Epithelial cell of esophagus (primary cell): ENCODE measurements around the gene DNPH1.

Experiments
- DNase-seq: peaks from one replicate; pipeline ENCODE4 v3.0.0; 2010; ENCODE audit warnings: low read depth
- H3K4me3 ChIP-seq: 2 replicates; pipeline ENCODE4 v1.5.1; 2011; ENCODE audit warnings: mild to moderate bottlenecking, low read length, control low read depth
- TF ChIP-seq, protein P1 (sequence below): IDR thresholded peaks from 2 replicates; pipeline ENCODE4 v1.5.1; 2011; ENCODE audit warnings: low read depth, mild to moderate bottlenecking, low read length, control low read depth, inconsistent platforms; ENCODE audit not compliant: insufficient read depth; ENCODE audit errors: missing control alignments

DNPH1 gene

DNA sequence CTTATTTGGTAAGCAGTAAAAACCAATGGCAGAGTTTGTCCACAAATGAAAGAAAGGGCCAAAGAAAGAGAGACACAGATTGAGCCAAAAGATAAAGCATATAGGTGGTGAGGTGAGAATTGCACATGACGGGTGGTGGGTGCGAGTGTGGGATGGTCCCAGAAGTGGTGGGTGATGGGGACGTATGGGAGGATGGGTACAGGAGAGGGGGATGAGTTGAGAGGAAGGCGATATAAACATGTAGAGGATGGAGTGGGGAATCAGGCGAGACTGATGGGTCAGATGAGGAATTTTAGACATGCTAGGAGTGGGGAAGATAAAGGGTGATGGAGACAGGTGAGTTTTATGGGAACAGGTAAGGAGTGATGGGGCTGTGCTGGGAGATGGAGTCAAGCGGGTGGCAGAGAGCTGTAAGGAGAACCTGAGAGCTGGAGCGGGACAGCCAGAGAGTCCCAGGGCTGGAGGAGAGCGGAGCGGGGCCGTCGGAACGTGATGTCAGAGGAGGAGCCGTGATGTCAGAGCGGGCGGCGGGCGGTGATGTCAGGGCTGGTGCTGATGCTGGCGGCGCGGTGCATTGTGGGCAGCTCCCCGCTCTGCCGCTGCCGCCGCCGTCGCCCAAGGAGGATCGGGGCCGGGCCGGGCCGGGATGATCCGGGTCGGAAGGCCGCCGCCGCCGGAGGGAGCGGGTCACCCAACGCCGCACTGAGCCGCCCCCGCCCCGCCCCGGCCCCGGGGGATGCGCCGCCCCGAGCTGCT lies 13.8 kb upstream of the DNPH1 start, which contains the start of gene TTBK1:
TSS of gene TTBK1 (plus strand) at position 574 of the 756 bp plus-strand sequence. CDS start 3,180 bp downstream, outside the sequence.
- H3K4me3 ChIP-seq = no peak within 1 kb of the TSS
- TF ChIP-seq, protein P1, sequence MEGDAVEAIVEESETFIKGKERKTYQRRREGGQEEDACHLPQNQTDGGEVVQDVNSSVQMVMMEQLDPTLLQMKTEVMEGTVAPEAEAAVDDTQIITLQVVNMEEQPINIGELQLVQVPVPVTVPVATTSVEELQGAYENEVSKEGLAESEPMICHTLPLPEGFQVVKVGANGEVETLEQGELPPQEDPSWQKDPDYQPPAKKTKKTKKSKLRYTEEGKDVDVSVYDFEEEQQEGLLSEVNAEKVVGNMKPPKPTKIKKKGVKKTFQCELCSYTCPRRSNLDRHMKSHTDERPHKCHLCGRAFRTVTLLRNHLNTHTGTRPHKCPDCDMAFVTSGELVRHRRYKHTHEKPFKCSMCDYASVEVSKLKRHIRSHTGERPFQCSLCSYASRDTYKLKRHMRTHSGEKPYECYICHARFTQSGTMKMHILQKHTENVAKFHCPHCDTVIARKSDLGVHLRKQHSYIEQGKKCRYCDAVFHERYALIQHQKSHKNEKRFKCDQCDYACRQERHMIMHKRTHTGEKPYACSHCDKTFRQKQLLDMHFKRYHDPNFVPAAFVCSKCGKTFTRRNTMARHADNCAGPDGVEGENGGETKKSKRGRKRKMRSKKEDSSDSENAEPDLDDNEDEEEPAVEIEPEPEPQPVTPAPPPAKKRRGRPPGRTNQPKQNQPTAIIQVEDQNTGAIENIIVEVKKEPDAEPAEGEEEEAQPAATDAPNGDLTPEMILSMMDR = no peak
- DNase-seq = no peak

DNA sequence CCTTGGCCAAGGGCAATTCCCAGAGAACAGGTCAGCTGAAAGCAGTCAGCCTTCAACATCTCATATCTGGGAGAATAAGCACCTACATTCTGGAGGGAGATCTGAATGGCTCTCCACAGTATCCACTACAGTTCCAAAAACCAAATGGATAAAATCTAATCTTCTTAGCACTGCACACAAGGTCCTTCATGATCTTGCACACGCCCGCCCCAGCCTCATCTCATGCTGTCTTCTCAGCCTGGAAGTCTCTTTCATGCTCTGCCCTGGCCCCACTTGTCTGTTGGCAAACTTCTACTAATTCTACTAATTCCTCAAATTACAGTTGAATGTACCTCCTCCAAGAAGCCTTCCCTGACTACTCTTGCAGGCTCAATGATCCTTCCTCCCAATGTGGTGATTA lies 12.2 kb upstream of the DNPH1 start:
- DNase-seq = no peak
- H3K4me3 ChIP-seq = no peak overlapping the region
- TF ChIP-seq, protein P1 = no peak

DNA sequence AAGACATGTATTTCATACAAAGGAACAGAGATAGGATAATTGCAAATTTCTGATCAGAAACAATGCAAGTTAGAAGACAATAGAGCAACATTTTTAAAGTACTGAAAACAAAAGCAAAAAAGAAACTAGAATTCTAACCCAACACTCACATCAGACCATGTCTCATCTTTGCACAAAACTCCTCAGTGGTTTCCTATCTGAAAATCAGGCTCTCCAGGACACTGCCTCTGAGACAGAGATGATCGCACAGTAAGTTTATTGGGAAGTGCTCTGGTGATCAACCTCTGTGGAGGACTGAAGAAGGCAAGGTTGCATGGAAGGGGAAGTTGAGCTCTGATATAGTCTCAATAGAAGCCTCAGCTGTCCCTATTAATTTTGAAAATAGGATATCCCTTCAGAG lies 11.7 kb upstream of the DNPH1 start:
- DNase-seq = no peak
- TF ChIP-seq, protein P1 = no peak

DNA sequence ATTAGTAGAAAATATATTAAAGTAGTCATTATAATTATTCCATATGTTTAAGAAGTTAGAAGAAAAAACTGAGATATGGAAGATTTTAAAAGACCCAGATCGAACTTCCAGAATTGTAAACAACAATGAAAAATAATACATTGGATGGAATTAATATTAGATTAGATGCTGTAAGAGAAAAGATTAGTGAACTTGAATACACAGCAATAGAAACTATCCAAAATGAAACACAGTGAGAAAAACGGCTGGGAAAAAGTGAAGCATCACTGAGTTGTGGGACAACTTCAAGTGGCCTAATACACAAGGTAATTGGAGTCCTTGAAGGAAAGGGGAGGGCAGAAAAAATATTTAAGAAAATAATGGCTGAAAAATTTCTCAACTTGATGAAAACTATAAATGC lies 9.8 kb upstream of the DNPH1 start:
- TF ChIP-seq, protein P1 = no peak
- no peak for DNase-seq
- H3K4me3 ChIP-seq = no peak overlapping the region

More for the DNA sequence above, 11.7 kb upstream of the DNPH1 start:
- no peak overlapping the region for H3K4me3 ChIP-seq

DNA sequence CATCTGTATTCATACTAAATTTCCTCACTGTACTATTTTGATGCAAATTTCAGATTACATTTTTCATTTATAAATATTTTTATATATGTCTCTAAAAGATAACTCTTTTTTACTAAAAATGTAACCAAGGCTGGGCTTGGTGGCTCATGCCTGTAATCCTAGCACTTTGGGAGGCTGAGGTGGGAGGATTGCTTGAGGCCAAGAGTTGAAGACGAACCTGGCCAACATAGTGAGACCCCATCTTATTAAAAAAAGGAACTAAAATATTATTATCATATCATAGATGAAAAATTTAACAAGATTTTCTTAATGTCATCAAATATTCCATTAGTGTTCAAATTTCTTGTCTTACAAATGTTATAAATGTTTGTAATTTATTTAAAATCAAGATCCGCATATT lies 6.6 kb upstream of the DNPH1 start:
- DNase-seq = no peak
- H3K4me3 ChIP-seq = no peak overlapping the region
- TF ChIP-seq, protein P1 = no peak

DNA sequence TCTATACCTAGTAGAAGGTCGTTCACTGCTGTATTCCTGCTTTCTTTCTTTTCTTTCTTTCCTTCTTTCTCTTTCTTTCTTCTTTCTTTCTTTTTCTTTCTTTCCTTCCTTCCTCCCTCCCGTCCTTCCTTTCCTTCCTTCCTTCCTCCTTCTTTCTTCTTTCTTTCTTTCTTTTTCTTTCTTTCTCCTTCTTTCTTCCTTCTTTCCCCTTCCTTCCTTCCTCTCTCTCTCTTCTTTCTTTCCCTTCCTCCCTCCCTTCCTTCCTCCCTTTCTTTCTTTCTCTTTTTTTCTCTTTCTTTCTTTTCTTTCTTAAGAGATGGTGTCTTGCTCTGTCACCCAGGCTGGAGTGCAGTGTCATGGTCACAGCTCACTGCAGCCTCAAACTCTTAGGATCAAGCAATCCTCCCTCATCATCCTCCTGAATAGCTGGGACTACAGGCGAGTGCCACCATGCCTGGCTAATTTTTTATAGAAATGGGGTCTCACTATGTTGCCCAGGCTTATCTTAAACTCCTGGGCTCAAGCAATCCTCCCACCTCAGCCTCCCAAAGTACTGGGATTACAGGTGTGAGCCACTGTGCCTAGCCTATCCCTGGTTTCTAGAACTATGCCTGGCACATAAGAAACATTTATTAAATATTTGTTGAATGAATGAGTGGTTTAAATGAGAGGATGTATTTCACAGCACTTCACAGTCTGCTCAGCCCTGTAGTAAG lies 2.6 kb upstream of the DNPH1 start:
- DNase-seq = no peak
- TF ChIP-seq, protein P1 = no peak
- H3K4me3 ChIP-seq = no peak overlapping the region
